Stomach (tissue), 4 donors: ENCODE data around the gene CRTC3.

Experiments
- CTCF ChIP-seq, 7 experiments: fragments of 450-650 bp in 4 of 7; fragments of 200-600 bp in 3 of 7; sonication (generic) in 3 of 7; IDR thresholded peaks; one replicate each; pipeline ENCODE4 v1.5.1; 2016 to 2019; ENCODE audit warnings: antibody characterized with exemption in 7 of 7, control low read depth in 2 of 7, mild to moderate bottlenecking in 1 of 7
- EP300 ChIP-seq: sonication (generic); formaldehyde crosslinking; IDR thresholded peaks from one replicate; pipeline ENCODE4 v1.6.1; 2017; ENCODE audit warnings: antibody characterized with exemption
- POLR2A ChIP-seq, 4 donors: fragments of 450-650 bp; IDR thresholded peaks; one replicate each; pipeline ENCODE4 v1.6.1; 2016; ENCODE audit warnings: antibody characterized with exemption in 4 of 4, control low read depth in 2 of 4, mild to moderate bottlenecking in 1 of 4, moderate library complexity in 1 of 4
- POLR2AphosphoS5 ChIP-seq, 3 donors: sonication (generic); formaldehyde crosslinking; IDR thresholded peaks; one replicate each; pipeline ENCODE4 v1.6.1; 2016; ENCODE audit warnings: antibody characterized with exemption in 3 of 3

- TF ChIP-seq POLR2A (IDR thresholded peaks at IDR 0.05) (no peak), CTCF (IDR thresholded peaks at IDR 0.05) (no peak), POLR2AphosphoS5 (IDR thresholded peaks at IDR 0.05) (no peak), EP300 (no peak)
These were observed 11.0 kb downstream of the CRTC3 start for GRCh38 chr15:90540768-90541167.
